Activated CD4-positive, alpha-beta memory T cell treated with anti-CD3 and anti-CD28 coated beads, Interleukin-2, amount 10 ng/mL, durations not matched to agents 7 days and 5 days (primary cell): ENCODE results near the gene MOGAT1. TPM values are rescaled to one million over a fixed set of nuclear protein-coding genes. Genes with fewer than 3 reads are reported as not detected.
"Not testable (repeated sequence)": the region's sequence is repeated elsewhere in the genome, so short reads cannot be mapped to it uniquely, and the experiment has no call there.

Experiments used
- CTCF ChIA-PET: fragments of 350-600 bp; sonication (Branson Sonifier 250); formaldehyde crosslinking; loops from one replicate; lab custom pipeline; 2021; ENCODE audit warnings: antibody characterized with exemption, inconsistent platforms; lab: Charles Lee
- POLR2A ChIA-PET: fragments of 350-600 bp; sonication (Branson Sonifier 250); formaldehyde crosslinking; loops from one replicate; lab custom pipeline; 2021; ENCODE audit warnings: antibody characterized with exemption; lab: Charles Lee
- DNase-seq: peaks from one replicate; pipeline ENCODE4 v3.0.0-alpha.2; 2020
- H3K27ac Mint-ChIP-seq: one replicate; pipeline ENCODE4 v1.8.0; 2021; ENCODE audit warnings: mild to moderate bottlenecking, mixed read lengths
- H3K27me3 Mint-ChIP-seq: one replicate; pipeline ENCODE4 v1.8.0; 2021; ENCODE audit warnings: mixed read lengths
- H3K36me3 Mint-ChIP-seq: one replicate; pipeline ENCODE4 v1.8.0; 2021; ENCODE audit warnings: low read depth, mixed read lengths
- H3K4me1 Mint-ChIP-seq: one replicate; pipeline ENCODE4 v1.8.0; 2021; ENCODE audit warnings: mixed read lengths
- H3K4me3 Mint-ChIP-seq: one replicate; pipeline ENCODE4 v1.8.0; 2021; ENCODE audit warnings: mild to moderate bottlenecking, mixed read lengths
- H3K9me3 Mint-ChIP-seq: one replicate; pipeline ENCODE4 v1.8.0; 2021; ENCODE audit warnings: mixed read lengths
- total RNA-seq, 2 experiments: library from RNA; stranded (reverse); gene quantifications; one replicate each; pipeline ENCODE4 v1.2.3, GENCODE V29; 2021

MOGAT1 gene
- total RNA-seq, 2 experiments from 2014 or later: not detected

DNA sequence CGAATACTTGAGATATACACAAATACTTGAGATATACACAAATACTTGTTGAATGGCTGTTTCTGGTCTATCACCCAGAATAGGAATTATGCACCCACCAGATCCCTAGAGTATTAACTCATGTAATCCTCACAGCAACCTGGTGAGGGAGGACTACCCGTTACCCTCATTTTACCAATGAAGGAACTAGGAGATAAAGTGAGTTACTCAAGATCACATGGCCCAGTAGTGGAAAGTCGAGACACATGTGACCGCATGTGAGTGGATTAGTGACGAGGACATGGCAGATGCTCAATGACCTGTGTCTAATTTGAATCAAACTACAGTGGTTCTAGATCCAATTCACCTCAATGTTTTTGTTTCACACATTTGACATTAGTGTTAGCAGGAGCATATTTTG is 2.4 kb downstream of the MOGAT1 start:
- no peak overlapping the region for H3K4me3 Mint-ChIP-seq
- ChIA-PET CTCF (interaction anchor here (1.8 kb wide), 1 partner anchor 17 kb away, joined by 4 read pairs; no protein-coding TSS in a partner anchor), POLR2A (no interaction called here)
- H3K9me3 Mint-ChIP-seq: no peaks in the 10 kb centered on the region
- DNase-seq: no peak
- H3K27me3 Mint-ChIP-seq: peaks cover 68% of the 10 kb centered on the region
- H3K36me3 Mint-ChIP-seq: no peaks in the 10 kb centered on the region
- H3K27ac Mint-ChIP-seq: no peak overlapping the region
- H3K4me1 Mint-ChIP-seq: peaks cover 8% of the 10 kb centered on the region

DNA sequence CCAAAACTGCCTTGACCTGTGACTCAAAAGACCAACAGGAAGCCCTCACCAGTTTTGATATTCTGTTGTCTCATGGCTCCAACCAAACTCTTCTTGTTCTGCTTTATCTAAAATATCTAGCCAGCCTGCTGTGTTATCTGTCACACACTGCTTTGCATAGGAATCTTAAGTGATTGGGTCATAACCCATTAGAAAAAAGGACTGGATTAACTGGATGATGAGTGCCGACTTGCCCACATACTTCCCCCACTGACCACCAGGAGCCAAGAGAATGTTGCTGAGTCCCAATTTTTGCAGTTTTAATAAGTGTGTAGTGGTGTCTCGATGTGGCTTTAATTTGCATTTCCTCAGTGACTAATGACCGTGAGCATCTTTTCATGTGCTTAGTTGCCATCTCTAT is 6.5 kb downstream of the MOGAT1 start:
- ChIA-PET POLR2A (no interaction called here), CTCF (interaction anchor here (0.6 to 2.1 kb wide), 3 partner anchors 12 to 16 kb away, joined by 4 to 8 read pairs (median 4); no protein-coding TSS in a partner anchor)
- no peak overlapping the region for H3K4me3 Mint-ChIP-seq
- no peak for DNase-seq
- no peak overlapping the region for H3K27ac Mint-ChIP-seq
- H3K9me3 Mint-ChIP-seq: no peaks in the 10 kb centered on the region
- H3K4me1 Mint-ChIP-seq: no peaks in the 10 kb centered on the region
- peaks cover 52% of the 10 kb centered on the region for H3K27me3 Mint-ChIP-seq
- H3K36me3 Mint-ChIP-seq: no peaks in the 10 kb centered on the region

GRCh38 chr2:222683805-222684204 is 12.3 kb downstream of the MOGAT1 start:
- CTCF ChIA-PET: no interaction called here
- Mint-ChIP-seq H3K9me3 (no peaks in the 10 kb centered on the region), H3K36me3 (no peaks in the 10 kb centered on the region), H3K27me3 (peaks cover 32% of the 10 kb centered on the region), H3K27ac (no peak overlapping the region), H3K4me3 (no peak overlapping the region), H3K4me1 (peaks cover 4% of the 10 kb centered on the region)
- POLR2A ChIA-PET: no interaction called here
- no peak for DNase-seq

DNA sequence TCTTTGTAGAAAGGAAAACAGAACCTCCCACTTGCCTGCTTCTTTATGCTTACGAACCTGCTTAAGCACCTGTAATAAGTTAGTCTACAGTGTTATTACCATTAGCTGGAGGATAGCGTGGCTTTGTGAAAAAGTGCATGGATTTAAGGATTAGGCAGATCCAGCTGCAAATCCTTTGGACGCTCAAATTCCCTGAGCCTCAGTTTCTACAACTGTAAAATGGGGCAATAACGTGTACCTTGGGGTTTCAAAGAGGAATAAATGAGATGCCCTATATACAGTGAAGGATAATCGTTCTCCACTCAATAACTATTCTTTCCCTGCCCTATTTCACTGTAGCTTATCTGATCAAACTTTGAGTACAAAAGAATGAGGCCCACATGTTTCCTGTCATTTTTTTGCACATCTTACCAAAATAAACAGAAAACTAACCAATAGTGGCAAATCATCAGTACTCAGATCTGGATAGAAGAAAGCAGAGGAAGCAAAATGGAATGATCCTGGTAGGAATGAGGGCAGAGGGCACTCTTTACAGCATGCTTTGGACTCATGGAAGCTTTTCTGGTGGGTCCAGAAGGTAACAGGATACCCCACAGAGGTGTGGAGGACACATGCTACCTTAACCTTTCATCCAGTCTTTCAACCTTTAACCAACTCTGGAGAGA is 14.8 kb downstream of the MOGAT1 start:
- Mint-ChIP-seq H3K27ac (no peak overlapping the region), H3K4me3 (no peak overlapping the region), H3K36me3 (no peaks in the 10 kb centered on the region), H3K4me1 (peaks cover 10% of the 10 kb centered on the region), H3K27me3 (peaks cover 26% of the 10 kb centered on the region), H3K9me3 (no peaks in the 10 kb centered on the region)
- POLR2A ChIA-PET: no interaction called here
- CTCF ChIA-PET: no interaction called here
- DNase-seq: no peak

GRCh38 chr2:222688917-222689316 is 17.5 kb downstream of the MOGAT1 start:
- H3K36me3 Mint-ChIP-seq: no peaks in the 10 kb centered on the region
- peaks cover 20% of the 10 kb centered on the region for H3K27me3 Mint-ChIP-seq
- ChIA-PET POLR2A (no interaction called here), CTCF (interaction anchor here (0.6 to 1.4 kb wide), 6 partner anchors 11 to 214 kb away, joined by 3 to 5 read pairs (median 4); no protein-coding TSS in a partner anchor)
- peaks cover 10% of the 10 kb centered on the region for H3K4me1 Mint-ChIP-seq
- DNase-seq: no peak
- H3K27ac Mint-ChIP-seq: no peak overlapping the region
- no peak overlapping the region for H3K4me3 Mint-ChIP-seq
- no peaks in the 10 kb centered on the region for H3K9me3 Mint-ChIP-seq

GRCh38 chr2:222689322-222689721 is 17.9 kb downstream of the MOGAT1 start:
- ChIA-PET CTCF (interaction anchor here (0.8 to 3.8 kb wide), 9 partner anchors 11 to 214 kb away, joined by 3 to 25 read pairs (median 5); no protein-coding TSS in a partner anchor), POLR2A (no interaction called here)
- Mint-ChIP-seq H3K36me3 (no peaks in the 10 kb centered on the region), H3K4me1 (peaks cover 10% of the 10 kb centered on the region), H3K27me3 (peaks cover 20% of the 10 kb centered on the region), H3K9me3 (no peaks in the 10 kb centered on the region), H3K27ac (no peak overlapping the region), H3K4me3 (no peak overlapping the region)
- no peak for DNase-seq

DNA sequence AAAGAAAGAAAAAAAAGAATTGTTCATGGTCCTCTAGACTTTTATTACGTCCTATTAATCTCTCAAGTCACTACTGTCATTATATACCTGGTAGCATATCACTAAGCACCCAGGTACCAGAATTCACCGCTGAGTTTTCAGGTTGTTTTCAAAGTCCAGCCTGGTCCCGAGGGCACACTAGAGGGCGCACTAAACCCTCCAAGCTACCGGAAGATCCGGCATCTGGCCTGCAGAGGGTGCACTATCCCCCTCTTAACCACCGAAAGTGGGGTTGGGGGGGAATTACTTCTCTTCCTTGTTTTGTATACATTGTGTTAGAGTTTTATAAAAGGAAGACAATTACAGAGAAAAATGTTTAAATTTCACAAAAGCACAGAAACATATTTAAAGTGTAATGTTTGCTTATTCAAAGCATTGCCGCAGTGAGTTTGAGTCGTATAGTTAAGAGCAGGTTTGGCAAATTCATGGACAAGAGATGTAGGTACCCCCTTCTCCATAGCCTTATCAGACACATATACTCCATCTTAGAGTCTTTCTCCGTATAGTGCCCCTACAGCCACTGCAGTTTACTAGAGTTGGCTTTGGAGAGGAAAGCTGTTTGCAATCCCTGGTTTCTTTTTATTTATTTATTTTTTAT is 19.2 kb downstream of the MOGAT1 start:
- Mint-ChIP-seq H3K27ac (no peak overlapping the region), H3K36me3 (no peaks in the 10 kb centered on the region), H3K4me1 (peaks cover 13% of the 10 kb centered on the region), H3K27me3 (peaks cover 23% of the 10 kb centered on the region), H3K4me3 (no peak overlapping the region), H3K9me3 (no peaks in the 10 kb centered on the region)
- ChIA-PET CTCF (interaction anchor here (0.8 to 3.8 kb wide), 27 partner anchors 10 to 373 kb away, joined by 3 to 25 read pairs (median 6); partner anchors contain the start of genes ACSL3 and FARSB), POLR2A (no interaction called here)
- DNase-seq: peak; percentile 77

DNA sequence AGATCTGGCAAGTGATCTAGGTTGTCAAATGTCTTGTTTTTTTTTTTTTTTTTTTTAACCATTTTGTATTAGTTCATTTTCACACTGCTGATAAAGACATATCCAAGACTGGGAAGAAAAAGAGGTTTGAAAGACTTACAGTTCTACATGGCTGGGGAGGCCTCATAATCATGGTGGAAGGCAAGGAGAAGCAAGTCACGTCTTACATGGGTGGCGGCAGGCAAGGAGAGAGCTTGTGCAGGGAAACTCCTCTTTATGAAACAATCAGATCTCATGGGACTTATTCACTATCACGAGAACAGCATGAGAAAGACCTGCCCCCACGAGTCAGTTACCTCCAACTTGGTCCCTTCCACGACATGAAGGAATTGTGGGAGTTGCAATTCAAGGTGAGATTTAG is 22.0 kb downstream of the MOGAT1 start:
- DNase-seq, H3K36me3 Mint-ChIP-seq, H3K4me1 Mint-ChIP-seq, H3K9me3 Mint-ChIP-seq, H3K4me3 Mint-ChIP-seq, POLR2A ChIA-PET, H3K27ac Mint-ChIP-seq: not testable (repeated sequence)
- CTCF ChIA-PET: interaction anchor here (0.7 to 3.0 kb wide), 3 partner anchors 15 to 504 kb away, joined by 3 to 19 read pairs (median 4); no protein-coding TSS in a partner anchor
- H3K27me3 Mint-ChIP-seq: peaks cover 29% of the 10 kb centered on the region

DNA sequence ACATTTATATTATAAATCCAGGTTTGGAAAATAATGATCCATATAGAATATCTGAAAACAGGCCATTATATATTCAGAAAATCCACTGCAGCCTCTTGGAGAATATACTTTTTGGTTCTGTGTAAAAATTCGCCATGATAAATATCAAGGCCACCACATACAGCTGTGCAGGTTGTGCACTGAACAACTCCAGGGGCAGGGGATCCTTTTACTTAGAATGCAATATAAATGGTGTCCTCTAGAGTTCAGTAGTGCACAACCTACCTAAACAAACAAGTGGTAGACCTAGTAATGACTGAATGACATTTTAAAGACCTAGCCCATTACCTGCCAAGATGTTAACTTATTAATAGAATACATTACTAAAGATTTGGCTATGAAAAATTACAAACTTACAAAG is 22.4 kb downstream of the MOGAT1 start:
- Mint-ChIP-seq H3K4me1 (peaks cover 9% of the 10 kb centered on the region), H3K9me3 (no peaks in the 10 kb centered on the region), H3K4me3 (no peak overlapping the region), H3K27ac (no peak overlapping the region), H3K27me3 (peaks cover 32% of the 10 kb centered on the region), H3K36me3 (no peaks in the 10 kb centered on the region)
- no peak for DNase-seq
- CTCF ChIA-PET: interaction anchor here (0.7 to 3.0 kb wide), 4 partner anchors 15 to 504 kb away, joined by 3 to 19 read pairs (median 4); no protein-coding TSS in a partner anchor
- POLR2A ChIA-PET: interaction anchor here (1.2 kb wide), 1 partner anchor 13 kb away, joined by 3 read pairs; no protein-coding TSS in a partner anchor

- ChIA-PET CTCF (interaction anchor here (2.8 kb wide), 1 partner anchor 11 kb away, joined by 21 read pairs; no protein-coding TSS in a partner anchor), POLR2A (no interaction called here)
- Mint-ChIP-seq H3K4me1 (peaks cover 21% of the 10 kb centered on the region), H3K27me3 (peaks cover 48% of the 10 kb centered on the region), H3K9me3 (no peaks in the 10 kb centered on the region), H3K36me3 (no peaks in the 10 kb centered on the region), H3K27ac (no peak overlapping the region), H3K4me3 (no peak overlapping the region)
- no peak for DNase-seq
Measured at GRCh38 chr2:222698276-222698675, 26.8 kb downstream of the MOGAT1 start.

GRCh38 chr2:222701233-222701632 is 29.8 kb downstream of the MOGAT1 start:
- POLR2A ChIA-PET: no interaction called here
- peaks cover 47% of the 10 kb centered on the region for H3K27me3 Mint-ChIP-seq

DNA sequence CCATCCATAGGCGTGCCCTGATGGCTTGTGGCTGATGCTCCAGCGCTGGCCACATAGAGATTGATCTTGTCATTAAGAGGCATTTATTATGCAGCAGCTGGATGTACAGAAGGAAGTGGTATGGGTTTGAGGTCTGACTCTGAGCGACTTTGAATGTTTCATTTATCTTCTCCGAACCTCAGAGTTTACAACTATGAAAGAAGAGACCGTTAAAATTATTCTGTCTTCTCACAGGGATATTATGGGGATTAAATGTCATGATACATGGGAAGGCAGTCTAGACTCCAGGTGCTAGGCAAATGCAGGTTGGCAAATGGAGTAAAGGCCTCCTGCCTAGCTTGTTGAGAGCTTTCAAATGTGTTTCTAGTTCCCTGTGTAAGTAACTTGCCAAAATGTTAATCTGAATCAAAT is 30.3 kb downstream of the MOGAT1 start:
- POLR2A ChIA-PET: interaction anchor here (0.6 to 0.8 kb wide), 2 partner anchors 26 to 48 kb away, joined by 3 read pairs; no protein-coding TSS in a partner anchor
- Mint-ChIP-seq H3K27me3 (peaks cover 46% of the 10 kb centered on the region), H3K4me3 (peak overlapping the region; percentile 24), H3K27ac (no peak overlapping the region), H3K9me3 (no peaks in the 10 kb centered on the region), H3K4me1 (peaks cover 18% of the 10 kb centered on the region), H3K36me3 (no peaks in the 10 kb centered on the region)
- CTCF ChIA-PET: interaction anchor here (1.0 to 3.8 kb wide), 3 partner anchors 11 to 237 kb away, joined by 3 to 23 read pairs (median 4); no protein-coding TSS in a partner anchor
- DNase-seq: peak; percentile 44

More at GRCh38 chr2:222701233-222701632, 29.8 kb downstream of the MOGAT1 start:
- no peak overlapping the region for H3K4me3 Mint-ChIP-seq
- no peak for DNase-seq
- H3K27ac Mint-ChIP-seq: no peak overlapping the region
- H3K9me3 Mint-ChIP-seq: no peaks in the 10 kb centered on the region
- no peaks in the 10 kb centered on the region for H3K36me3 Mint-ChIP-seq
- CTCF ChIA-PET: interaction anchor here (1.0 to 3.8 kb wide), 2 partner anchors 11 to 238 kb away, joined by 4 to 23 read pairs; no protein-coding TSS in a partner anchor
- H3K4me1 Mint-ChIP-seq: peaks cover 18% of the 10 kb centered on the region

DNA sequence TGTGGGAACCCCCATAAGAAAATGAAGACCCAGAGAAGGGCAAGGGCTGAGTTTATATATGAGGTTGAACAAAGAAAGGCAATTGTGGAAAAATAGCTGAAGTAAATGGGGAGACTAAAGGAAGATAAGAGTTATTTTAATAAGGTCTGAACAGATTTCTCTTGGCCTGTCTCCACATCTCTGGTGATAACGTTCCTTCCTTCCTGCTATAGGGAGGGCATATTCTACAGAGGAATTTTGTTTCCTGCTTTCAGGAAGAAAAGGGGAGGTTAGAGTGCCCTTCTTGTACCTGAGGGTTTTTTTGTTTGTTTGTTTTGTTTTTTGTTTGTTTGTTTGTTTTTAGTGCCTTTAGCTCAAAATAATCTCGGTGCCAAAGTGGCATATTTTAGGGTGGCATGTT is 31.6 kb downstream of the MOGAT1 start:
- ChIA-PET CTCF (interaction anchor here (0.6 to 1.6 kb wide), 4 partner anchors 12 to 164 kb away, joined by 3 to 6 read pairs (median 3); no protein-coding TSS in a partner anchor), POLR2A (interaction anchor here (0.7 to 1.3 kb wide), 2 partner anchors 8 to 151 kb away, joined by 4 read pairs; no protein-coding TSS in a partner anchor)
- H3K27ac Mint-ChIP-seq: no peak overlapping the region
- peaks cover 27% of the 10 kb centered on the region for H3K4me1 Mint-ChIP-seq
- no peak overlapping the region for H3K4me3 Mint-ChIP-seq
- no peaks in the 10 kb centered on the region for H3K36me3 Mint-ChIP-seq
- H3K27me3 Mint-ChIP-seq: peaks cover 49% of the 10 kb centered on the region
- H3K9me3 Mint-ChIP-seq: no peaks in the 10 kb centered on the region
- DNase-seq: no peak
